ELR (cell line): ENCODE data around the gene RECQL5.
"Not testable (repeated sequence)": the region's sequence is repeated elsewhere in the genome, so short reads cannot be mapped to it uniquely, and the experiment has no call there.

Experiments
- DNase-seq: peaks from one replicate; pipeline ENCODE4 v3.0.0-alpha.2; 2015; ENCODE audit warnings: low read depth

RECQL5 gene

GRCh38 chr17:75591722-75592302, 75.1 kb downstream of the RECQL5 start:
- DNase-seq, result no peak

GRCh38 chr17:75590849-75591721, 75.9 kb downstream of the RECQL5 start:
- no peak for DNase-seq

GRCh38 chr17:75590314-75590761, 76.6 kb downstream of the RECQL5 start:
- no peak for DNase-seq

- no peak for DNase-seq
Observed at GRCh38 chr17:75589919-75590303, 77.0 kb downstream of the RECQL5 start.

GRCh38 chr17:75589012-75589918, 77.7 kb downstream of the RECQL5 start:
- peak; percentile 93 for DNase-seq

- no peak for DNase-seq
Observed at GRCh38 chr17:75588596-75589011, 78.3 kb downstream of the RECQL5 start.

GRCh38 chr17:75587675-75588595, 79.0 kb downstream of the RECQL5 start, which contains the start of gene MYO15B:
Gene MYO15B, plus strand, starts transcription at chr17:75587800. Its CDS starts 258 bp downstream, at chr17:75588058.
- no peak for DNase-seq

- no peak for DNase-seq
Observed at GRCh38 chr17:75584849-75585175, 82.1 kb downstream of the RECQL5 start.

GRCh38 chr17:75583197-75583596, 83.8 kb downstream of the RECQL5 start:
- not testable (repeated sequence) for DNase-seq

GRCh38 chr17:75581121-75581725, 85.7 kb downstream of the RECQL5 start:
- DNase-seq, result not testable (repeated sequence)
